HG03066 (cell line): ENCODE data around the gene RAB11FIP3.

Experiments
- ATAC-seq: cut with Tn5 transposase; IDR thresholded peaks from one replicate; pipeline ENCODE4 v1.9.1; 2021; ENCODE audit warnings: low read depth; ENCODE audit not compliant: unreplicated experiment

RAB11FIP3 gene

DNA sequence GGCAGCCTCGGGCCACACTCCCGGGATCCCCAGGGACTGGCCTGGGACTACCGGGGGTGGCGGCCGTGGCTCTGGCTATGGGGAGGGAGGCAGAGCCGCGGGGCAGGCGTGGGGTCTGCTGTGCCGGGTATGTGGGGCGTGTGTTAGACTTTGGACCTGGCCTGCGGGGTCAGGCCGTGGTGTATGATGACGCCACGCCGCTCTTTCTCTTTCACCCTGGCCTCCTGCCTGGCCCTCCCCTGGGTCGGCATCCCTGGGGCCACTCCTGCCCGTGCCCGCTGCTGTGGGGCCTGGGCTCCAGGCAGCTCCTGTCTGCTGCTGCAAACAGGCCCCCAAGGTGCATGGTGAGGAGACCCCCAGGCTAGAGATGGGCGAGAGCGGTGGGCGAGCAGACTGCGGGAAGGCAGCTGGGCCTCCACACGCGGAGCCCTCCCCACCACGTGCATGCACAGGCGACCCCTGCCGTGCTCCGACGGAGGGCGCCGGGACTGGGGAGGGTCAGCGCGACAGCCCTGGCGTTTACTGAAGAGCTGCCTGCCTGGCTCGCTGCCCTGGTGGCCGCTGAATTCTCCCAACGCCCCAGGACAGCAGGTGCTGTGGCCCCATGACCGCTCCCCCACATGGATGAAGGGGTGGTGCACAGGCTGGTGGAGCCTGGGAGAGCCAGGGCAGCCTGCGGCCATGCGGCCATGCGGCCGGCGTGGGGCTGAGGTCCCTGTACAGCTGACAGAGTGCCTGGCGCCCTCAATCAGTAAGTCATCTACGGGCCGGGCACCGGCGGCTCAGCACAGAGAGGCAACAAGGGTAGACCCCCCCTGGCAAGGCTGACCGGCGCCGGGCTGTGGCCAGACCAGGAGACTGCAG, 118.1 kb downstream of the RAB11FIP3 start:
- no peak for ATAC-seq

DNA sequence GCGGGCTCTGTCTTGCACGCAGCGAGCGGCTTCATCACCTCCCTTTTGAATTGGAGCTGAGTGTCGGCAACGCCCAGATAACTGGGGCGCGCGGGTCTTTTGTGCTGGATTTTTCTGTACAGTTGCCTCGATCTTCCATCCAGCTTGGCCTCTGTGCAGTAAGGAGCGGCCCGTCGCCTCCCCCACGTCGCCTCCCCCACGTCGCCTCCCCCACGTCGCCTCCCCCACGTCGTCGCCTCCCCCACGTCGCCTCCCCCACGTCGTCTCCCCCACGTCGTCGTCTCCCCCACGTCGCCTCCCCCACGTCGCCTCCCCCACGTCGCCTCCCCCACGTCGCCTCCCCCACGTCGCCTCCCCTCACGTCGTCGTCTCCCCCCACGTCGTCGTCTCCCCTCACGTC, 119.1 kb downstream of the RAB11FIP3 start:
- no peak for ATAC-seq

DNA sequence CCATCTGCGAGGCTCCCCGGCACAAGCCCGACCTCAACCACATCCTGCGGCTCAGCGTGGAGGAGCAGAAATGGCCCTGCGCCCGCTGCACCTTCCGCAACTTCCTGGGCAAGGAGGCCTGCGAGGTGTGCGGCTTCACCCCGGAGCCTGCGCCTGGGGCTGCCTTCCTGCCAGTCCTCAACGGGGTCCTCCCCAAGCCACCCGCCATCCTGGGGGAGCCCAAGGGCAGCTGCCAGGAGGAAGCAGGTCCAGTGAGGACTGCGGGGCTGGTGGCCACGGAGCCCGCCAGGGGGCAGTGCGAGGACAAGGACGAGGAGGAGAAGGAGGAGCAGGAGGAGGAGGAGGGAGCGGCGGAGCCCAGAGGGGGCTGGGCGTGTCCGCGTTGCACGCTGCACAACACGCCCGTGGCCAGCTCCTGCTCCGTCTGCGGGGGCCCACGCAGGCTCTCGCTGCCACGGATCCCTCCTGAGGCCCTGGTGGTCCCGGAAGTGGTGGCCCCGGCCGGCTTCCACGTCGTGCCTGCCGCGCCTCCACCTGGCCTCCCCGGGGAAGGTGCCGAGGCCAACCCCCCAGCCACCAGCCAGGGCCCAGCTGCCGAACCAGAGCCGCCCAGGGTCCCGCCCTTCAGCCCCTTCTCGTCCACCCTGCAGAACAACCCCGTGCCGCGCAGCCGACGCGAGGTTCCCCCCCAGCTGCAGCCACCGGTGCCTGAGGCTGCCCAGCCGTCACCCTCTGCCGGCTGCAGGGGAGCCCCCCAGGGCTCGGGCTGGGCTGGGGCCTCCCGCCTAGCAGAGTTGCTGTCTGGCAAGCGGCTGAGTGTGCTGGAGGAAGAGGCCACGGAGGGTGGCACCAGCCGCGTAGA, 121.7 kb downstream of the RAB11FIP3 start:
- ATAC-seq: no peak

DNA sequence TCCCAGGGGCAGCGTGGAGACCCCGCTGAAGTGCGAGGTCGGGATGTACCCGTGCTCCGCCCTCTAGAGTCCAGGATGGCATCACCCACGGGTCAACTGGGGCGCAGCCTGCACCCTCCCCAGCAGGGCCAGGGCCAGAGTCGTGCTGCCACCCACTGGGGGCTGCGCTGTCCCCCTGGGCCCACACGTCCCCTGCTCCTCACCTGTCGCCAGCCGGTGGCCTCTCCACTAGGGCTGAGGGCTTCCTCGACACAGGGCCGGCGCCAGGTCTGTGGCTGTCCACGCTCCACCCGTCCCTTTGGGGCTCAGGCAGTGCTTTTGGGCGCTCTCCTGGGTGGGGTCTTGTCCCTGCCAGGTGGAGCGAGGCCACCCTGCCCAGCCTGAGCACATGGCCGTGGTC, 123.1 kb downstream of the RAB11FIP3 start:
- ATAC-seq: no peak

DNA sequence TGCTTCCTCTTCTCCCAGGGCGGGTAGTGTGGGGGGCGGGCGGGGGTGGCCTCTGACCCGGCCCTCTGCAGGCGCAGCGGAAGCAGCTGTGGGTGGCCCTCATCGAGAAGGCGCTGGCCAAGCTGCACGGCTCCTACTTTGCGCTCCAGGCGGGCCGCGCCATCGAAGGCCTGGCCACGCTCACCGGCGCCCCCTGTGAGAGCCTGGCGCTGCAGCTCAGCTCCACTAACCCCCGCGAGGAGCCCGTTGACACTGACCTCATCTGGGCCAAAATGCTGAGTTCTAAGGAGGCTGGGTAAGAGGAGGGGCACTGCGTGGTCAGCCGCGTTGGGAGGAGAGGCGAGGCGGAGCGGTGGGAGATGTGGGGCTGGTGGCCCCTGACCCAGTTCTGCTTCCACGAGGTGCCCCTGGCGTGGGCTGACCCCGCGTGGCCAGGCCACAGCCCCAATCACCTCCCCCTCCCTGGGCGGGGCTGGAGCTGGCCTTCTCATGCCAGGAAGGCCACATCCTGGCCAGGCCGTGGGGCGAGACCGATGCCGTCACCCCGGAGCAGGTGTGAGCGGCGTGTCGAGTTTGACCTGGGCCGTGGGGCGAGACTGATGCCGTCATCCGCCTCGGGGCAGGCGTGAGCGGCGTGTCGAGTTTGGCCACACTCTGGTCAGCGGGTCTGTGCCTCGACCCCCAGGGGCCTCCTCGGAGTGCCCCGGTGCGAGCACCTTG, 124.3 kb downstream of the RAB11FIP3 start:
- ATAC-seq: no peak

DNA sequence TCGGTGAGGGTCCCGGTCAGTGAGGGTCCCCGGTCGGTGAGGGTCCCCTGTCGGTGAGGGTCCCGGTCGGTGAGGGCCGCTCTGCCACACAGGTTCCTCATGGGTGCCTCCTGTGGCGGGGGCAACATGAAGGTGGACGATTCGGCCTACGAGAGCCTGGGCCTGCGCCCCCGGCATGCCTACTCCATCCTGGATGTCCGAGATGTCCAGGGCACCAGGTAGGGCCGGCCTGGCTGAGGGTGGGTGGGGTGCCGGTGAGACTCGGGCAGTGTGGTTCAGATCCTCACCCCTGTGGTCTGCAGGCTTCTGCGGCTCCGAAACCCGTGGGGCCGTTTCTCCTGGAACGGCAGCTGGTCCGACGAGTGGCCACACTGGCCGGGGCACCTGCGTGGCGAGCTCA, 125.8 kb downstream of the RAB11FIP3 start:
- no peak for ATAC-seq

DNA sequence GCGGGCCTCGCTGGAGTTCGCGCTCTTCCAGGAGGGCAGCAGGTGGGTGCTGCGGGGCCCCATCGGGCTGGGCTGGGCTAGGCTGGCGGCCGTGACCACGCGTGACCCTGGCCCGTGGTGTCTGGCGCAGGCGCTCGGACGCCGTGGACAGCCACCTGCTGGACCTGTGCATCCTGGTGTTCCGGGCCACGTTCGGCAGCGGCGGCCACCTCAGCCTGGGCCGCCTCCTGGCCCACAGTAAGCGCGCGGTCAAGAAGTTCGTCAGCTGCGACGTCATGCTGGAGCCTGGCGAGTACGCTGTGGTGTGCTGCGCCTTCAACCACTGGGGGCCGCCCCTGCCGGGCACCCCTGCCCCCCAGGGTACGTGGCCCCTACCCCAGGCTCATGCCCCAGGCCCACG, 126.7 kb downstream of the RAB11FIP3 start:
- no peak for ATAC-seq

DNA sequence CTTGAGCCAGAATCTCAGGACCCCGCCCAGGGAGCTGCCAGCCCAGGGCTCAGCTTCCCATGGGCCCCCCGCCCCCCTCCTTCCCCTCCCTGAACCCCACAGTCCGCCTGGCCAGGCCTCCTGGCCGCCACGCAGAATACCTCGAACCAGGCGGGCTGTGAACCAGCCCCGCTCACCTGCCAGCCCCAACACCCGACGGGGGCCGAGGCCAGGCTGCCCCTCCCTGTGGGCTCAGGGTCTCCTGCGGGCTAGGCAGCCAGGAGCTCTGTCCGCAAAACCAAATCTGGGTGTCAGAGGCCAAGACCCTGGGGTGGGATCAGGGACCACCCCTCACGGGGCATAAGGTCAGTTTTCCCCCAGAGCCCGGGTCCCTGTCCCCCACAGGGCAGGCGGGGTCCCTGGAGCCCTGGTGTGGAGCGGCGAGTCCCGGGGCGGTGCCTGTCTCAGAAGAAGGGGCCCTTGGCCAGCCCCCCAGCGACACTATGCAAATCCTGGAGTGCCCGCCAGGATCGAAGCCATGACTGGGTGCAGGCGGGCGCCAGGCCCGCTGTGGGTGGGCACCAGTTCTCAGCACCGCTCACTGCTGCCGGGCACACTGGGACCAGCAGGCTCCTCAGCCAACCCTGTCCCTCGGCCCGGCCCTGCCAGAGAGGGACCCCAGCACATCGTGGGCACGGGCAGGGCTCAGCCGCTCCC, 128.3 kb downstream of the RAB11FIP3 start:
- ATAC-seq: no peak

DNA sequence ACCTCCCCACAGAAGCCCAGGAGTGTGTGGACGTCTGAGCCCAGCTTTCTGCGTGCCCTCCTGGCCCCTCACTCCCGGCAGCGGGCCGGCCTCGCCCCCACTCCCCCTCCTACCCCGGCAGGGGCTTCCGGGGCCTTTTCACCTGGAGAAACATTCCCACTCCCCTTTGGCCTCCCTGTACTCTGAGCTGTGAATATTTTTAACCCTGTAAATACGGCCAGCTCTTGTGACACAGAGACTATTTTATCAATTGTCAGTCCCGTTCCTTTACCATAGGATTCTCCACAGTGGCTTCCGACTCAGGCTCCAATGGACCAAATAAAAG, 128.8 kb downstream of the RAB11FIP3 start:
- ATAC-seq: no peak

DNA sequence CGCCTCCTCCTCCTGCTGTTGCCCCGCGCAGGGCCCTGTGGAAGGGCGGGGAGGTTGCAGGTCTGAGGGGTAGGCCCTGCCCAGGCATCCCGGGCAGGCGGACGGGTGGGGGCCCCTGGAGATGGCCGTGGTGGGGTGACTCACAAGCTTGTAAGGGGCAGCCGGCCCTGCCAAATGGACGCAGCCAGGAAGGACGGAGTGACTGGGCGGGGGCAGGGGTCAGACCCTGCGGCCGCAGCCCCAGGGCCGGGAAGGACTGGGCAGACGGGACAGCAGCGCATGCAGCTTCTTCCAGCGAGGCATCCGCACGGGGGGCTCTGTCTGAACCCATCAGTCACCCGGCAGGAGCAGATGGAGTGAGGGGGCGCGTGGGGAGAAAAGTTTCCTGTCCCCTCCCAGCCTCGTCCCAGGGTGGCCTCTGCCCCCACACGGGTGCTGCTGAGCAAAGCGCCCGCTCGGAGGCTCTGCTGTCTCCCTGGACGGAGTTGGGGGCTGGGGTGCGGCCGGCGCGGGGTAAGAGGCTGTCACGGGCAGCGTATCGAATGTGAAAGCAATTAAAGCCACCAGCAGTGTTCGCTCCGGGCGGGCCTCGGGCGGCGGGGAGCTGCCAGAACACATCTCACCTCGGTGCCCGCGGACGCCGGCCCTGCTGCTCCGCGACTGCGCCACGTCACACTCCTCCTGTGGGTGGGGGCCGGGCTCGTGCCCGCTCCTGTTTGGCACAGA, 129.4 kb downstream of the RAB11FIP3 start:
- ATAC-seq: no peak

DNA sequence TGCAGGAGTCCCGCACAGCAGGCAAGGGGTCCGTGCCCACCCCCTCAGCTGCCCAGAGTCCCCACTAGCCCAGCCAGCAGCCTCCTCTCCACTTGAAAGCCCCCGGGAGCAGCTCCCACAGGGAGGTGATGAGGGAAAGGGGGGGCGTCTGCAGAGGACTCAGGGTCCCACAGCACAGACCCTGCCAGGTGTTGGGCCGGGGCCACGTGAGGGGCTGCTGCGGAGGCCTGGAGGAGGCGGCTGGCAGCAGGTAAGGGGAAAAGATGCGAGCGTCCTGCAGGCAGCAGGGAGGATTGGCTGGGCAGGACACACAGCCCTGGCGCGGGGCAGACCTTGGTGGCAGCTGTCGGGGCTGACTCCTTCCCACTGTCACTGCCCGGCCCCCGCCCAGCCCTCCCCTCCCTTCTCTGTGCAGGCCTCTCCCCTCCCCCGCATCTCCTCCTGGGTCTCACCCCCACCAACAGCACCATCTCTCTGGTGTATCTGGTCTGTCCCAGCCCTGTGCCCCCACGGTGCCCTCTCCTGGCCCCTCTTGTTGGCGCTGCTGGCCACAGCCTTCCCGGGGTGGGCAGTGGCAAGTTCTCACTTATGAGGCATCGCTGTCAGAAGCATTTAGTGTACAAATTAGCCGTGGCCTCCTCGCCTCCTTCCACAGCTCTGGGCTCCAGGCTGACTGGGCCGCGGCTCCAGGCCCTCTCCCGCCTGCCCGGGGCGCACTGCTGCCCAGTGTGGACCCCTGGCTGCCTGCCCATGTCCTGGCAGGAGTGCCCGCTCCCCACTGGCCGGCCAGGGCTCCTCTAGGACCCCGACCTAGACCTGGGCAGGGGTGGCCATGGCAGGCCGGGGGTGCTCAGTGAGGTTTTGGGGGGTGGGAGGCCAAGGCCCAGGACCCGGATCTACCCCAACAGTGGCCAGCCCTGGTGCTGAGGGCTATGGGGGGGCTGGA, 130.4 kb downstream of the RAB11FIP3 start:
- no peak for ATAC-seq

DNA sequence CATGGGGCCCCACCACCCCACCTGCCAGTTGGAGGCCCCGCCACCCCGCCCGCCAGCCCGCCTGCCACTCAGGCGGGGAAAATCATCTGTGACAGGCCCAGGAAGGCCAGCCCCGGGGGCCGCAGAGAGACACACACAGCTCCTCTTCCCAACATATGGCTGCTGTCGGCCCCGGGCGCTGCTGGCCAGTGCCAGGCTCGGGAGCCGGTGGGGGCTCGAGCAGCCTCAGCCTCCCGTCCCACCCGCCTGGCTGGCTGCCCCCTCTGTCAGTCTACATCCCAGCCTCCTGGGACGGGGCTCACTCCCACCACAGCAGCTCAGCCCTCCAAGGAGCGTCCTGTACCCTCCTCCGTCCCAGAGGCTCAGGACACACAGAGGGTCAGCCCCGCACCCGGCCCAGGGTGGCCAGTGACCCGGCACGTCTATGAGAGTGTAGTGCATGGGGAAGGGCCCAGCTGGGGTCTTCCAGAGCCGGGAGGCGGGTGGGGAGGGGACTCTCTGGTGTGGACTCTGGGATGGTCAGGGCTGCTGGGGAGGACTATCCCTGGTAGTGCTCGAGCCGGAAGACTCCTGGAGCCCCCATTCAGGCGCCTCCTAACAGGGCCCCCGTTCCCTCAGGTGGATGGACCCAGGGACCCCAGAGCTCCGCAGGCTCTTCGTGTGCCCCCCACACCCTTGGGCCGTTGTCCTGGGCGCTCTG, 131.2 kb downstream of the RAB11FIP3 start:
- ATAC-seq: no peak

DNA sequence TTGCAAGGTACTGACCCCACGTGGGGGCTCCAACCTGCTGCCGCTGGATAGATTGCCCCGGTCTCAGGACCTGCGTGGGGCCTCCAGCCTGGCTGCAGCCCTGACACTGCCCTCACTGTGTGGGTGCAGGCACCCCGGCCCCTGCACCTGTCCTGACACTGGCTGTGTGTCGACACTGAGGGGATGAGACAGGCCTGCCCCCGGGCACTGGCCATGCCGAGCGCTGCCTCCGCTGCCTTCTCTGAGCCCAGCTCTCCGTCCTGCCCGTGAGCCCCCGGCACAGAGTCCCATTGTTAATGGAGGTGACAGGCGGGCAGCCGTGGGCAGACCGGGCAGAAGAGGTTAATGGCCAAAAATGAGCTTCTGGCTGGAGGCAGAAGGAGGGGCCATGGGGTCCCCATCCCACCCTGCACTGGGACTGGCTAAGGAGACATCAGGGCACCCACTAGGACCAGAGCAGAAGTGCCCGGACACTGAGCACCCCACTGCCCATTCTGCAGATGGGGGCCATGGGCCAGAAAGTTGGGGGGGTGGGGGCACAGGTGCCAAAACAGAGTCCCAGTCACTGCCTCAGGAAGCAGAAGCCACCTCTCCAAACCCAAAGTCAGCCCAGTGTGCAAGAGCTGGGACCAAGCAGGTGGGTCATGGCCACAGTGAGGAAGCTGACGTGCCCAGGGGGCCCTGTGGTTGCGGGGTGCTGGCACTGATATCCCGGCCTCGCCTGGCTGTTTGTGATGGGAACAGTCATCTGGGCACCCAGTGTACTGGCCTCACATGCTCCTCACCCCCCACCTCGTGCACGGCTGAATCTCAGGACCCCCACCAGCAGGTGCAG, 132.2 kb downstream of the RAB11FIP3 start:
- ATAC-seq: no peak

DNA sequence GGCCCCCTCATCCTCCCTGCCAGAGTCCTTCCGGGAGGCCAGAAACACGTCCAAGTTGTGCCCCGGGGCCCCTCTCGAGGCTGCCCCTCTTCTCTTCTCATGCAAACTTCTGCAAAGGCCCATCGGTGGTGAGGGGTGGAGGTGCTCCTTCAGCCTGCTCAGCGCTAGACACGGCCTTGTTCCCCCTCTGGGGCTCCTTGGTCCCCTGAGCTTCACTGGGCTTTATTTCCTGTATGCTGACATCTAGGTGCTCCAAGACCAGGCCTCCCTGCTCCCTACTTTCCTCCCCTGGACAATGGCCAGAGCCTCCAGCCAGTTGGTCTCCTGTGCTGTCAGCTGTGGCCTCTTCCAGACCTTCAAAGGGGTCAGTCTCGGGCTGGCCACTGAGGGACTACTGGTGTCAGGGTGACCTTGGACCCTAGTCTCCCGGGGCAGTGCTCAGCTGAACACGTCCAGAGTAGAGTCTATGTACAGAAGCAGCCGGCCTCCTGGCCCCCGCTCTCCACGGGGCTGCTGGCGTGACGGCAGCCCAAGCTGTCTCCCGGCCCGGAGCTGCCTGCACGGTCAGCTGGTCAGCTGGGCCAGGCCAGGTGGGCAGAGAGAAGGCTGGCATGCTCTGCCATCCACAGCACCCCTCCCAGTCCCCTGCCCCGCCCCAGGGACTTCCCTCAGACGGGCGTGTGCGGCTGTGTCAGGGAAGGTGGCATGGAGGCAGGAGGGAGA, 133.0 kb downstream of the RAB11FIP3 start:
- no peak for ATAC-seq

DNA sequence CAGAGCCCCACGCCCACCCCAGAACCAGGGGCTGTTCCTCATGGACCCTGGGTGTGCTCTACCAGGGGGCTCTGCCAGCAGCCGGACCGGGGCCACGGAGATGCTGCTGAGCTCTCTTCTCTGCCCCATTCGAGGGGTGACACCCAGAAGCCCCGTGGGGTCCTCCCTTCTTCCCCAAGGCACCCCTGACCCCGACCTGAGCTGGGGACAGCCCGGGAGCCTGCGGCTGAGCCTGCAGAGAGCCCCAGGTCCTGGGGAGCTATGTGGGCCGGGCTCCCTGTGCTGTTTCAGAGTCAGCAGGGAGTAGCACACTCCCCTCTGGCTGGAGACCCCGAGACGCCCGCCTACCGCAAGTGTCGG, 133.6 kb downstream of the RAB11FIP3 start:
- ATAC-seq: no peak

DNA sequence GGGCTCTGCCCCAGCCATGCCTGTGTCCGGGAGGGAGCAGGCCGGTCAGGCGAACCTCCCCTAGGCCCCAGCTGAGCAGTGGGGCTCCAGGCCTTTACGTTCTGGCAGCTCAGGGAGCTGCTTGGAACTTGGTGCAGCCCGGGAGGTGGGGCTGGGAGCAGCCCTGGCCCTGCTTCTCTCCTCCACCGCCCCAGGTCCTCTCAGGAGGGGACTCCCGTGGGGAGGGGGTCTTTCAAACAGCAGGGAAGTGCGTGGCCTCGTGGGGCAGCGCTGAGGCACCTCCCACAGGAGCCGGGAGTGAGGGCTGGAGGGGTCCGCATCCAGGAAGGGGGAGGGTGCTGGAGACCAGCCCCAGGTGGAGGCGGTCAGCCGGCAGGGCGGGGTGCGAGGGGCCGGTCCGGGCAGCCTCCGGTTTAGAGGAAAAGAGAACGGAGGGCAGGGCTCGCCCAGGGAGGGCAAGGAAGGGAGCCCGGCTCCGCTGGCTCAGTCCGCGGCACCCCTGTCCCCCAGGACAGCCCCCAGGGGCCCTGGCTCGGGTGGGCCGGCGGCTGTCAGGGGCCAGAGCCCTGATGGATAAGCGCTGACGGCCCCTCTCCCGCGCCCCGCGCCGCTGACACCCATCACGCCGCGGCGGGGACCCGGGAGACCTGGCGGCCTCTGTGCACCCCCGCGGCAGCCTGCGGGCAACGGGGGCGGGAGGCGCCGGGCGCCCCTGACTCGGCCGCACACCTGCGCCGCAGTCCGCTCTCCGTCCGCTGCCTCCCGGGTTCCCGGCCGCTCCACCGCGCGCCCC, 134.2 kb downstream of the RAB11FIP3 start:
- no peak for ATAC-seq
